GM23248 (cell line): ENCODE measurements around the gene RPLP1.

Source experiments
- EZH2 ChIP-seq: fragments of 200-600 bp; sonication (generic); IDR thresholded peaks from 2 replicates; pipeline ENCODE4 v1.6.1; 2018; ENCODE audit warnings: antibody characterized with exemption, mild to moderate bottlenecking; ENCODE audit not compliant: insufficient read depth, poor library complexity, severe bottlenecking
- EZH2phosphoT487 ChIP-seq: fragments of 200-600 bp; sonication (generic); IDR thresholded peaks from 2 replicates; pipeline ENCODE4 v1.6.1; 2018; ENCODE audit warnings: antibody characterized with exemption, moderate library complexity, mild to moderate bottlenecking, low read depth; ENCODE audit not compliant: insufficient read depth

- TF ChIP-seq EZH2phosphoT487 (no peak), EZH2 (no peak)
These were observed 19.4 kb downstream of the RPLP1 start for GRCh38 chr15:69472046-69472445.
